AG04449 (cell line): Measurements from ENCODE around the gene PAN3.

ENCODE experiments used
- CTCF ChIA-PET: fragments of 350-600 bp; formaldehyde crosslinking; extraction: SDS; loops from one replicate; lab custom pipeline; 2021; ENCODE audit warnings: antibody characterized with exemption; lab: Yijun Ruan, JAX
- POLR2A ChIA-PET: fragments of 400-600, 350-600 bp; formaldehyde crosslinking; extraction: SDS; loops from one replicate; lab custom pipeline; 2020; ENCODE audit warnings: antibody characterized with exemption, inconsistent platforms; lab: Yijun Ruan, JAX
- DNase-seq: peaks from one replicate; pipeline ENCODE4 v3.0.0-alpha.2; 2010; ENCODE audit warnings: low read depth, low spot score
- H3K4me3 ChIP-seq: 2 replicates; pipeline ENCODE4 v1.5.1; 2011; ENCODE audit warnings: low read depth, mild to moderate bottlenecking, control low read depth, low read length
- CTCF ChIP-seq: IDR thresholded peaks from one replicate; pipeline ENCODE4 v1.5.1; 2011; ENCODE audit warnings: mild to moderate bottlenecking, moderate library complexity, low read length, control low read depth, inconsistent platforms; ENCODE audit not compliant: insufficient read depth; ENCODE audit errors: missing control alignments

The PAN3 gene

GRCh38 chr13:28306325-28306724, 168.0 kb downstream of the PAN3 start:
- H3K4me3 ChIP-seq: no peak overlapping the region
- no peak for TF ChIP-seq CTCF
- DNase-seq: no peak
- ChIA-PET CTCF (interaction anchor here (1.2 kb wide), 1 partner anchor 18 kb away, joined by 4 read pairs; no protein-coding TSS in a partner anchor), POLR2A (no interaction called here)

DNA sequence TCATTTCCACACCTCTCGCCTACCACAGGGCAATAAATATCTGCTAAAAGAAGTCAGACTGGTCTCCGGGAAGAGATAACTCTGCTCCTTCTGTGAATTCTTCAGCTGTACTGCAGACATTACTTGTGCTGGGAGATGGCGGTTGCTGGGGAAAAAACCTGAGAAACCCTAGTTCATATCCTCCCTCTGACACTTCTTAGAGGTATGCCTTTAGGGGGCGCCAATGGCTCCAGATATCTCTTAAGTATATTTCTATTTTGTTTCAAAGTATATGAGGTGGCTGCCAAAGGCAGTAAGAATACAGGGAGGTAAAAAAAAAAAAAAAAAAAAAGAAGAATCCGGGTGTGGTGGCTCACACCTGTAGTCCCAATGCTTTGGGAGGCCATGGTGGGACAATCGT, 175.2 kb downstream of the PAN3 start:
- ChIA-PET POLR2A (no interaction called here), CTCF (interaction anchor here (0.9 to 4.2 kb wide), 4 partner anchors 10 to 346 kb away, joined by 3 to 28 read pairs (median 4); partner anchors contain the start of gene POMP)
- H3K4me3 ChIP-seq: no peak overlapping the region
- DNase-seq: no peak
- peak; percentile 33 for TF ChIP-seq CTCF

GRCh38 chr13:28314879-28315278, 176.5 kb downstream of the PAN3 start:
- POLR2A ChIA-PET: no interaction called here
- no peak for TF ChIP-seq CTCF
- CTCF ChIA-PET: interaction anchor here (0.7 to 4.2 kb wide), 7 partner anchors 10 to 343 kb away, joined by 3 to 28 read pairs (median 3); no protein-coding TSS in a partner anchor
- no peak for DNase-seq
- no peak overlapping the region for H3K4me3 ChIP-seq

DNA sequence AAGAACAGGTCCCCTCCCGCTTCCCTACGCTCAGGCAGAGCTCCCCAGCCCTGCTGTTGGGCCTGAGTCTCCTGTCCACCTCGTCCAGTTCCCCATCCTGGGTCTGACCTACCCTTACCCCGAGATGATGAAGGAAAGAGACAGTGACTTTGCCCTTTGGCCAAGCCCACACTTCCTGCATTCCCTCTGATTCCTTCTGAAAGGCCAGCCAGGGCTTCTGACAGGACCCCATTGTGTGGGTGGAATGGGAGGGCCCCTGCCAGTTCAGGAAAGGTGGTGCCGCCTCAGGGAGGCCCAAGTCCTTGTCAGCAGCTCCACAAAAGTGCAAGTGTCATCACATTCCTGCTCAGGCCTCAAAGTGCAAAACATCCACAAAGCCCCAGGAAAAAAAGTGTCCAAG, 177.8 kb downstream of the PAN3 start:
- no peak for DNase-seq
- no peak for TF ChIP-seq CTCF
- POLR2A ChIA-PET: interaction anchor here (0.6 kb wide), 2 partner anchors 159 to 326 kb away, joined by 3 to 4 read pairs; no protein-coding TSS in a partner anchor
- no peak overlapping the region for H3K4me3 ChIP-seq
- CTCF ChIA-PET: interaction anchor here (1.8 to 4.2 kb wide), 2 partner anchors 9 to 323 kb away, joined by 5 to 28 read pairs; no protein-coding TSS in a partner anchor

DNA sequence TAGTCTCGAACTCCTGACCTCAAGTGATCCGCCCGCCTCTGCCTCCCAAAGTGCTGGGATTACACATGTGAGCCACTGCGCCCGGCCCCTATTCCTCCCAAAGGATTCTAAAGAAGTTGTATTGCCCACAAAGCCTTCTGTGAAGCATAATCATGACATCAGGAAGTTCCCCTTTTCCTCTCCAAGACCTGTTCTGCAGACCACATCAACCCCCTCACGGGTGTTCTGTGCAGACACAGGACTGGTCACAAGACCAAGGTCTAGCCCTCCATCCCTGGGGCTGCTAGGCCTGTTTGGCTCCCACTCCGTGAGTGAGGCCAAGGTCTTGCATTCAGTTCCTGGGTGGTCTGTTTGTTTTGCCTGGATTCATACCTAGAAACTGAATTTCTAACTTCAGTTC, 178.5 kb downstream of the PAN3 start:
- CTCF ChIA-PET: interaction anchor here (1.8 to 4.2 kb wide), 2 partner anchors 8 to 322 kb away, joined by 5 to 28 read pairs; no protein-coding TSS in a partner anchor
- DNase-seq: no peak
- TF ChIP-seq CTCF: no peak
- POLR2A ChIA-PET: no interaction called here
- H3K4me3 ChIP-seq: no peak overlapping the region

DNA sequence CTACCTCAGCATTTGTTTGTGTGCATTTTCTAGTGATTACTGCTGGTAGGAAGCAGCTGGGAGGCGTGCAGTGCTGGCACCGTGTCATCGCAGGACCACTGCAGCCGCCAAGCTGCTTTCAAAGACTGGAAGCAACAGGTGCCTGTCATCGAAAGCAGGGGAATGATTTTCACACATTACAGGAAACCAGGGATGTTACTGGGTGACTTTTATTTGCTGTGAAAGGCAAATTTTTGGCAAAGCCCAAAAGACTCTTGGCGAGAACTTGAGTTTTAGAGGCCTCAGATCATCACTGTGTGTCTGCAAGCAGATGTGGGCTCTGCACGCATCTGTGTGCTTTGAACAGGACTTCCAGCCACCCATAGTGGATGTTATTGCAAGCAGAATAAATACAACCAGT, 180.2 kb downstream of the PAN3 start:
- no peak for TF ChIP-seq CTCF
- ChIA-PET POLR2A (no interaction called here), CTCF (no interaction called here)
- no peak for DNase-seq
- no peak overlapping the region for H3K4me3 ChIP-seq
